Activated gamma-delta T cell treated with Interleukin-2 at 50 U/mL for 16 hours (primary cell): Measurements from ENCODE around the gene LRRTM4.
"Not testable (repeated sequence)": the region's sequence is repeated elsewhere in the genome, so short reads cannot be mapped to it uniquely, and the experiment has no call there.

Source experiments
- DNase-seq: peaks from one replicate; pipeline ENCODE4 v3.0.0-alpha.2; 2020

LRRTM4 gene

GRCh38 chr2:77045456-77045855 lies 476.7 kb downstream of the LRRTM4 start:
- DNase-seq = not testable (repeated sequence)

GRCh38 chr2:77034445-77034844 lies 487.7 kb downstream of the LRRTM4 start:
- no peak for DNase-seq

GRCh38 chr2:77029237-77029636 lies 492.9 kb downstream of the LRRTM4 start:
- DNase-seq = not testable (repeated sequence)

GRCh38 chr2:77028032-77028600 lies 494.1 kb downstream of the LRRTM4 start:
- DNase-seq = no peak

- no peak for DNase-seq
These were observed 496.5 kb downstream of the LRRTM4 start for GRCh38 chr2:77025714-77026113.

GRCh38 chr2:77021161-77021560 lies 501.0 kb downstream of the LRRTM4 start:
- DNase-seq = no peak

- no peak for DNase-seq
These were observed 504.0 kb downstream of the LRRTM4 start for GRCh38 chr2:77018219-77018618.

GRCh38 chr2:77017355-77017745 lies 504.8 kb downstream of the LRRTM4 start:
- DNase-seq = no peak

GRCh38 chr2:77016443-77017354 lies 505.5 kb downstream of the LRRTM4 start:
- no peak for DNase-seq

GRCh38 chr2:77013953-77014352 lies 508.2 kb downstream of the LRRTM4 start:
- no peak for DNase-seq

- no peak for DNase-seq
These were observed 508.7 kb downstream of the LRRTM4 start for GRCh38 chr2:77013457-77013856.

- DNase-seq = no peak
These were observed 512.9 kb downstream of the LRRTM4 start for GRCh38 chr2:77009307-77009706.

GRCh38 chr2:77008853-77009252 lies 513.3 kb downstream of the LRRTM4 start:
- no peak for DNase-seq

- DNase-seq = no peak
These were observed 514.5 kb downstream of the LRRTM4 start for GRCh38 chr2:77007686-77008085.

- no peak for DNase-seq
These were observed 516.7 kb downstream of the LRRTM4 start for GRCh38 chr2:77005522-77005921.

- no peak for DNase-seq
These were observed 520.3 kb downstream of the LRRTM4 start for GRCh38 chr2:77001895-77002294.

- DNase-seq = no peak
These were observed 523.5 kb downstream of the LRRTM4 start for GRCh38 chr2:76998704-76999103.

- no peak for DNase-seq
These were observed 524.0 kb downstream of the LRRTM4 start for GRCh38 chr2:76998152-76998551.

- no peak for DNase-seq
These were observed 524.9 kb downstream of the LRRTM4 start for GRCh38 chr2:76997296-76997695.

GRCh38 chr2:76985387-76986136 lies 536.6 kb downstream of the LRRTM4 start:
- no peak for DNase-seq

- no peak for DNase-seq
These were observed 537.8 kb downstream of the LRRTM4 start for GRCh38 chr2:76984359-76984758.

- no peak for DNase-seq
These were observed 541.9 kb downstream of the LRRTM4 start for GRCh38 chr2:76980067-76980787.
